GM21423 (cell line): ENCODE measurements around the gene ACOT7.

ENCODE experiments used
- ATAC-seq: cut with Tn5 transposase; IDR thresholded peaks from one replicate; pipeline ENCODE4 v1.9.1; 2021; ENCODE audit warnings: mild to moderate bottlenecking, moderate library complexity; ENCODE audit not compliant: unreplicated experiment

The ACOT7 gene

GRCh38 chr1:6272452-6272851, 121.1 kb downstream of the ACOT7 start:
- ATAC-seq: no peak

- ATAC-seq: no peak
Measured at GRCh38 chr1:6271554-6271953, 122.0 kb downstream of the ACOT7 start.

- ATAC-seq: no peak
Measured at GRCh38 chr1:6271006-6271405, 122.6 kb downstream of the ACOT7 start.

GRCh38 chr1:6270401-6270800, 123.2 kb downstream of the ACOT7 start:
- no peak for ATAC-seq

DNA sequence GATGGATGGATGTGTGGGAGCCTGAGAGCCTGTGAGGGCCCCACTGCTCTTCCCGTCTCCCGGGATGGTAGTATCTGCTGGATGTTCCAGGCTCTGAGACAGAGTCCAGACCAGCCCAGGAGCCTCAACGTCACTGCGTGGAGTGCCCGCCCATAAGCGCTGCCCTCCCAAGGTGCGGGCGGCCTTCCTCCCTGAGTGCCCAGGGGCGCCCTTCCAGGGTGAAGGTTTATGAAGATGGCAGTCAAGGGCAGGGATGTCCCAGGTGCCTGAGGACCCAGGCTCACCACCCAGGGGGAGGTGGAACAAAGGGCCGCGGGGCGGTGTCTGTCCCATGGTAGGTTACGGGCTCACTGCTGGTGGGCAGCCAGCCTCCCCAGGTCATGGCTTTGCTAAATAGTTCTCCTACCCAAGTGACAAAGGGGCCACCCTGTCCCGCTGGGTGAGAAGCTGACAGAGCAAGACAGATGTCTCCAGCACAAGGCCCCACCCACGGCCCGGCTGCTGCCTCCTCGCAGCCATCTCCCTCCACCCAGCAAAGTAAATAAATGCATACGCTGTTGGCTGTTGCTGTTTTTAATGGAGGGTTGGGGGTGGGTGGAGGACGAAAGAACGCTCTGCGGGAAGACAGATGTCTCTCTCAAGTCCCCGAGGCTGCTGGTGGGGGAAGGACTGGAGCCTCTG, 123.7 kb downstream of the ACOT7 start:
- ATAC-seq: no peak

- no peak for ATAC-seq
Measured at GRCh38 chr1:6269296-6269695, 124.3 kb downstream of the ACOT7 start.

DNA sequence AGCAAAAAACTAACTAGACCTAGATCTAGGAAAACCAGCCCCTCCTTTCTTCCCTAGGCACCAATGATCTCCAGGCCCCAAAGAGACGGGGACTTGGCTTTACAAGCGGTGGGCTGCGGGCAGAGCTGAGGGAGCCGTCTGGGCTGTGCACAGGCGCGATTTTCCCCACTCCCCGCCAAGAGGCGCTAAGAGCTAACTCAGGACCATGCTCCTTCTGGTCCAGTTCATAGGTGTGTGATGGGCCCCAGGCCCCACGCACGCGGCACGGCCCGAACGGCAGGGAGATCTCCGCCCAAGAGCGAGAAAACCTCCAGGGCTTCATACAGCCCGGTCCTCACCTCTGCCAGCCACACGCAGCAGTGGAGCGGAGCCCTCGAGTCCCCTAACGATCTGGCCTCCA, 125.2 kb downstream of the ACOT7 start:
- ATAC-seq: no peak

- ATAC-seq: no peak
Measured at GRCh38 chr1:6267686-6268322, 125.8 kb downstream of the ACOT7 start.

DNA sequence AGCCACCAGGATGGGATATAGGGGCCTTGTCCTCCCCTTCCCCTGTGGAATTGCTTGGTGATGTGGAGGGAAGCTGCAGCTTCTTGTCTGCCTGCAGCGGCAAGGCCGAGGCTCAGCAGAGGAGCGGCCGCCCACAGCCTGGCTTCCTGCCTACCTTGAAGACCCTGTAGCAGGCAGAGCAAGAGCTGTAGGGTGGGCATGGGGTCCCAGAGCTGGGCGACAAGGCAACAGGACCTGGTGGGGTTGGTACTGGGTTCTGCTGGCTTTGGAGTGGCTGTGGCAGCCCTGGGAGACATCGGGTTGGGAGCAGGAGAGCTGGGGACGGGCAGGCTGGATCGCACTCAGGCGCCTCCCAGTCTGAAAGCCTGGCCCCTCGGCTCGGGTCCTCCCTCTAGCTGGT, 126.9 kb downstream of the ACOT7 start:
- ATAC-seq: no peak

GRCh38 chr1:6265151-6265550, 128.4 kb downstream of the ACOT7 start:
- ATAC-seq: no peak

DNA sequence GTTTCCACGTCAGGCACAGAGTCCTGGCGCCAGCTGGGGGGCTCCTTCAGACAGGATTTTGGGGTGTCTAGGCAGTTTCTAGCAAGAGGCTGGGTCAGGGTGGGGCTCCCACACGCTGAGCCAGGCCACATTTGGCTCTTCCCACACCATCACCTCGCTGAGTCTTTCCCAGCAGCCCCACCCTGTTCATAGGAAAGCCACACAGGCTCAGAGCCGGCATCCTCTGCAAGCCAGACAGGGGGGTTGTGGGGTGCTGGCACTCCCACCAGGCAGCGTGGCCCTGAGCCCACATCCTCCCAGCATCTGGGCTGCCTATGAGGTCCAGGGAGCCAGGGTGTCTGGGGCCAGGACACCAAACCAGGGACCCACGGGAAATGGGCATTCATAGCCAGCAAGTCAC, 129.9 kb downstream of the ACOT7 start:
- no peak for ATAC-seq

DNA sequence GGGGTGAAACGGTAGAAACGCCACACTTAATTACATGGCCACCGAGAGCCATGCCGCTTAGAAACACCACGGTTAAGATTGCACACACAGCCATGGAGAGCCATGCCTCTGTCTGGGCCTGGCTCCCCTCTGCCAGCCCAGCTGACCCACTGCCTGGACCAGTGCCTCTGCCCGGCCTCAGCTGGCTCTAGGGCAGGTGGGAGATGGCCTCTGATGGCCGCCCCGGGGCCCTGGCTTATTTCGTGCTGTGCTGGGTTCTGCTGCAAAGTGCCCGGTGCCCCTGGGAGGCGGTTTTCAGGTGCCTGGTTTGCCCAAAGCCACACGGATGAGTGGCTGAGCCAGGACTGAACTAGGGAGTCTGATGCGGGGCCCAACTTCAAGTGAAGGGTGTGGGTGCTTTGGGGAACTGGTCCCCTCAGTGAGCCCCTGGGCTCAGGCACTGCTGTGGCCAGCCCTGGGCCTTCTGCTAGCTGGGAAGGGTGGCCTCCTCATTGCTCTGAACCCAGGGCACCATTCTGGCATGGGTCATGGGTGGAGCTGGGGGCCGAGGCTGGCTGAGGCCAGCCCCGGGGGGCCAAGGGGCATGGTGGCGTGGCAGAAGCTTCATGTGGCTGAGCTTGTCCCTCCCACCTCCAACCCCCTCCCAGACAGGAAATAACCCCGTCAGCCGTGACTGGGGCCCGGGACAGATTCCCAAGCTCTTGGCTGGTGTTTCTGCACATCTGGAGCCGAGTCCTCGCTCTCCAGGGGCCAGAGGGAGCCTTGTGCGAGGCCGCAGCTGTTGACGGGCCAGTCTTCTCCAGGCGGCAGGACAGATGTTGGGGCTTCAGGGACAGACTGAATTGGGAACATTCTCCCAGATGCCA, 130.8 kb downstream of the ACOT7 start:
- no peak for ATAC-seq

- ATAC-seq: no peak
Measured at GRCh38 chr1:6261615-6261995, 132.0 kb downstream of the ACOT7 start.

- no peak for ATAC-seq
Measured at GRCh38 chr1:6260961-6261614, 132.5 kb downstream of the ACOT7 start, which contains the start of gene GPR153. TSS of gene GPR153 (minus strand) at chr1:6261098. CDS start at chr1:6254905, 6,193 bp downstream.

- ATAC-seq: no peak
Measured at GRCh38 chr1:6260433-6260934, 133.1 kb downstream of the ACOT7 start.

DNA sequence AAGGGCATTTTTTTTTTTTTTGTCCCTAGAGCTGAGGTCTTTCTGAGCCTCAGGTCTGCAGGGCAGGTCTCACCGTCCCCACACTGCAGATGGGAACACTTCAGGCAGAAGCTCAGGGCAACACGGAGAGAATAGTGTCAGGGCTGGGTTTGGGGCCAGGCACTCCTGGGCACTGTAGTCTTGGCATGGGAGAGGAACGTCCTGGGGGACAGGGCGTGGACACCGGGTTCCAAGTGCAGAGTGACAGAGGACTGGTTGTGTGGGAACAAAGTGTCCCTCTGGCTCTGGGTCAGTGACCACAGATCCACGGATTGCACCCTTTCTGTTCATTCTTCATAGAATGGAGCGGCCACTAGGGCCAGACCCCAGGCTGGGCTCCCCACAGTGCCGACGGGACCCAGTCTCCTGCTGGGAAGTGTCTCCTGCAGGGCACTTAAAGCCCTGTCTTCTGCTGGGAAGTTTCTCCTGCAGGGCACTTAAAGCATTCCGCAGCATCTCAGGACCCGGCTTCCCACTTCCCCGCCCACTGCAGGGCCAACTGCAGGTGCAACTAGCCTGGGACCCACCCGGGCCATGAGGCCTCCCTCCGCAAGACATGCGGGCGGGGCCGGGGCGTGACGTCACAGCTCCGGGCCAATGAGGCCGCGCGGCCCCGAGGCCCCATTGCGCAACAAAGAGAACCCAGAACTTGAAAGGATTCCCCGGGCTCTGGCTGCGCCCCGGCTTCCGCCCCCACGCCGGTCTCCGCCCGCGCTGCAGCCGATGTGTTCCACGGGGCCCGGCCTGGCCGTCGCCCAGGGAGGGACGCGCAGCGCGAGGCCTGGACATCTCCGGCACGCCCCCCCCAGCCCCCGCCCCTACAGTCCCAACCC, 133.8 kb downstream of the ACOT7 start:
- peak; percentile 42 for ATAC-seq

DNA sequence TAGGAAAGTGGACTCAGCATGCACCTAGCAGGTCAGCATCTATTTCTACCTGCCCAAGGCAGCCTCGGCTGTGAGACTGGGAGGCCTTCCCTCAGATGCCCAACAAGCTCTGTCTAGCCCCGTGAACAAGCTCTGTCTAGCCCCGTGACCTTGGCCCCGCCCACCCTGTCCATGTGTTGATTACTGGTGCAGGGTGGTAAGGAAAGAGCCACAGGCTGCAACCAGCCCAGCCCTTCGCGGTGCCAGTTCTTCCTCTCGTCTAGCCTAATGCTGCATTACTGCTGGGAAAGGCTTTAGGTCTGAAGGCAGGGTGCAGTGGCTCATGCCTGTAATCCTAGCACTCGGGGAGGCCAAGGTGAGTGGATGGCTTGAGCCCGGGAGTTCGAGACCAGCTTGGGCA, 134.9 kb downstream of the ACOT7 start:
- ATAC-seq: no peak

DNA sequence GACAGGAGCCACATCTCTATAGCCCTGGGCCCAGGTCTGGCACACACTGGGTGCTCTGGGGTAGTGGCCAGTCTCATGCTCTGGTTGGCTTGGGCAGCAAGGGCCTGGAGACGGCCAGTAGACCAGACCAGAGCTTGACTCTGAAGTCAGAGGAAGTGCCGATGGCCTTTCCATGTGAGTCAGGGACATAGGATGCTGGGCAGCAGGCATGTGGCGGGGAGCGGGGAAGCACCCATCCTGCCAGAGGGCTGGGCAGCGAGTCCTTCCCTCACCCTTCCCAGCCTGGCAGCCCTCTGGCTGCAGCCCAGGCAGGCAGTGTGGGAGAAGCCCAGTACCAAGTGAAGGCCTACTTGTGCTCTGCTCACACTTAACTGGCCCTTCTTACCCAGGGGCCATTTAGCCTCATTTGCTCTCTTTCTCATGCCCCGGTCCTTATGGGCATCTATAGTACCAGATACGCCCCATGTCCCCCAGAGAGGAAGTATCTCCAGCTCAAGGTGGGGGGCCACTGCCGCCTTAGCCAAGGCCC, 136.0 kb downstream of the ACOT7 start:
- no peak for ATAC-seq

DNA sequence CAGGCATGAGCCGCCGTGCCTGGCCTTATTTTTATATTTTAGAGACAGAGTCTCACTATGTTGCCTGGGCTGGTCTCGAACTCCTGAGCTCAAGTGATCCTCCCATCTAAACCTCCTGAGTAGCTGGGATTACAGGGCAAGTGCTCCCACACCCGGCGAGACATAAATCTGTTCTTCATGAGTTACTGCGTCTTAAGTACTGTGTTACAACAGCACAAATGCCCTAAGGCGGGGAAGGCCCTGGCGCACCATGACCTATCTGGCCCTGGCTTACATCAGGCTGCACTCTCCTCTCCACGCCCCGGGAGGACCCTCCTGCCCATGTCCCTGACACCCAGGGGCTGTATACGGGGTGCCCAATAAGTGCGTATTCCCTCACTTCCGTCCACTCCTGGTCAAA, 136.9 kb downstream of the ACOT7 start:
- no peak for ATAC-seq

GRCh38 chr1:6254691-6255090, 138.9 kb downstream of the ACOT7 start:
- no peak for ATAC-seq
